Measurements from ENCODE around the gene EIF3J.

- TF ChIP-seq POLR2A (IDR thresholded peaks at IDR 0.05) (no peak), CTCF (IDR thresholded peaks at IDR 0.05) (no peak)
Measured at GRCh38 chr15:44568338-44568737, 31.4 kb downstream of the EIF3J start.

All from testis (tissue), 2 donors.